Astrocyte (in vitro differentiated cells and primary cell): Measurements from ENCODE around the gene CNIH3.

ENCODE experiments used
- EZH2 ChIP-seq: IDR thresholded peaks from 2 replicates; pipeline ENCODE4 v1.6.1; 2012; ENCODE audit warnings: mild to moderate bottlenecking, low read length, inconsistent platforms; ENCODE audit not compliant: insufficient read depth
- TF ChIP-seq, protein P1 (sequence below): IDR thresholded peaks from 2 replicates; pipeline ENCODE4 v1.5.1; 2011; ENCODE audit warnings: low read depth, mild to moderate bottlenecking, inconsistent platforms, low read length, moderate library complexity; ENCODE audit not compliant: insufficient read depth

GRCh38 chr1:224727351-224728289 lies 111.5 kb downstream of the CNIH3 start:
- TF ChIP-seq, protein P1, sequence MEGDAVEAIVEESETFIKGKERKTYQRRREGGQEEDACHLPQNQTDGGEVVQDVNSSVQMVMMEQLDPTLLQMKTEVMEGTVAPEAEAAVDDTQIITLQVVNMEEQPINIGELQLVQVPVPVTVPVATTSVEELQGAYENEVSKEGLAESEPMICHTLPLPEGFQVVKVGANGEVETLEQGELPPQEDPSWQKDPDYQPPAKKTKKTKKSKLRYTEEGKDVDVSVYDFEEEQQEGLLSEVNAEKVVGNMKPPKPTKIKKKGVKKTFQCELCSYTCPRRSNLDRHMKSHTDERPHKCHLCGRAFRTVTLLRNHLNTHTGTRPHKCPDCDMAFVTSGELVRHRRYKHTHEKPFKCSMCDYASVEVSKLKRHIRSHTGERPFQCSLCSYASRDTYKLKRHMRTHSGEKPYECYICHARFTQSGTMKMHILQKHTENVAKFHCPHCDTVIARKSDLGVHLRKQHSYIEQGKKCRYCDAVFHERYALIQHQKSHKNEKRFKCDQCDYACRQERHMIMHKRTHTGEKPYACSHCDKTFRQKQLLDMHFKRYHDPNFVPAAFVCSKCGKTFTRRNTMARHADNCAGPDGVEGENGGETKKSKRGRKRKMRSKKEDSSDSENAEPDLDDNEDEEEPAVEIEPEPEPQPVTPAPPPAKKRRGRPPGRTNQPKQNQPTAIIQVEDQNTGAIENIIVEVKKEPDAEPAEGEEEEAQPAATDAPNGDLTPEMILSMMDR = no peak
- TF ChIP-seq EZH2 = no peak
